Activated naive CD8-positive, alpha-beta T cell treated with anti-CD3 and anti-CD28 coated beads, Interleukin-2, amount 10 ng/mL, durations not matched to agents 7 days and 5 days (primary cell): ENCODE results near the gene SF3B4. TPM values are rescaled to one million over a fixed set of nuclear protein-coding genes. Genes with fewer than 3 reads are reported as not detected.

Experiments
- ATAC-seq: fragments of 150-1000 bp; cut with Tn5 transposase; one replicate; pipeline ENCODE4 v1.10.0; 2021; ENCODE audit warnings: low read depth, moderate library complexity
- POLR2A ChIA-PET: fragments of 350-600 bp; sonication (Branson Sonifier 250); formaldehyde crosslinking; loops from one replicate; lab custom pipeline; 2021; ENCODE audit warnings: antibody characterized with exemption; lab: Charles Lee
- DNase-seq: peaks from one replicate; pipeline ENCODE4 v3.0.0; 2021
- H3K27ac Mint-ChIP-seq: one replicate; pipeline ENCODE4 v1.8.0; 2022; ENCODE audit warnings: mild to moderate bottlenecking, mixed read lengths
- H3K27me3 Mint-ChIP-seq: one replicate; pipeline ENCODE4 v1.8.0; 2022; ENCODE audit warnings: mild to moderate bottlenecking, moderate library complexity, mixed read lengths
- H3K36me3 Mint-ChIP-seq: one replicate; pipeline ENCODE4 v1.8.0; 2021; ENCODE audit warnings: mild to moderate bottlenecking, mixed read lengths
- H3K4me1 Mint-ChIP-seq: one replicate; pipeline ENCODE4 v1.8.0; 2021; ENCODE audit warnings: mixed read lengths
- H3K4me3 Mint-ChIP-seq: one replicate; pipeline ENCODE4 v1.8.0; 2022; ENCODE audit warnings: mild to moderate bottlenecking, moderate library complexity, mixed read lengths
- H3K9me3 Mint-ChIP-seq: one replicate; pipeline ENCODE4 v1.8.0; 2021; ENCODE audit warnings: mixed read lengths
- total RNA-seq, 2 experiments: library from RNA; stranded (reverse); gene quantifications; one replicate each; pipeline ENCODE4 v1.2.3, GENCODE V29; 2021

SF3B4 gene
- total RNA-seq, 2 experiments from 2014 or later: 72.1 to 74.8 TPM

- Mint-ChIP-seq H3K36me3 (no peaks in the 10 kb centered on the region), H3K4me1 (peaks cover 16% of the 10 kb centered on the region), H3K27ac (no peak overlapping the region), H3K27me3 (no peaks in the 10 kb centered on the region), H3K9me3 (no peaks in the 10 kb centered on the region), H3K4me3 (no peak overlapping the region)
- no peak for ATAC-seq
- POLR2A ChIA-PET: interaction anchor here (0.6 to 6.8 kb wide), 15 partner anchors 19 to 350 kb away, joined by 3 to 466 read pairs (median 4); partner anchors contain the start of genes MTMR11, PLEKHO1 and VPS45
- no peak for DNase-seq
Observed at GRCh38 chr1:149884433-149885338, 42.9 kb downstream of the SF3B4 start.

GRCh38 chr1:149883598-149884247 is 43.9 kb downstream of the SF3B4 start:
- Mint-ChIP-seq H3K4me3 (no peak overlapping the region), H3K9me3 (no peaks in the 10 kb centered on the region), H3K36me3 (no peaks in the 10 kb centered on the region), H3K27me3 (no peaks in the 10 kb centered on the region), H3K4me1 (peaks cover 25% of the 10 kb centered on the region), H3K27ac (no peak overlapping the region)
- DNase-seq: no peak
- POLR2A ChIA-PET: interaction anchor here (0.7 to 6.8 kb wide), 8 partner anchors 18 to 351 kb away, joined by 3 to 466 read pairs (median 4); no protein-coding TSS in a partner anchor
- ATAC-seq: no peak

GRCh38 chr1:149881876-149882275 is 45.7 kb downstream of the SF3B4 start:
- POLR2A ChIA-PET: interaction anchor here (0.6 to 1.0 kb wide), 2 partner anchors 38 kb away, joined by 3 read pairs; no protein-coding TSS in a partner anchor
- no peaks in the 10 kb centered on the region for H3K9me3 Mint-ChIP-seq
- ATAC-seq: no peak

GRCh38 chr1:149879556-149879955 is 48.0 kb downstream of the SF3B4 start:
- ATAC-seq (peak; percentile 90), DNase-seq (no peak)
- H3K4me1 Mint-ChIP-seq: peaks cover 31% of the 10 kb centered on the region
- no peaks in the 10 kb centered on the region for H3K27me3 Mint-ChIP-seq
- no peaks in the 10 kb centered on the region for H3K9me3 Mint-ChIP-seq
- POLR2A ChIA-PET: interaction anchor here (0.6 to 1.2 kb wide), 3 partner anchors 8 to 217 kb away, joined by 3 to 6 read pairs (median 4); a partner anchor contains a TSS
- peak overlapping the region; percentile 55 for H3K4me3 Mint-ChIP-seq
- peak overlapping the region; percentile 73 for H3K27ac Mint-ChIP-seq
- no peaks in the 10 kb centered on the region for H3K36me3 Mint-ChIP-seq

More at GRCh38 chr1:149881876-149882275, 45.7 kb downstream of the SF3B4 start:
- no peak for DNase-seq
- Mint-ChIP-seq H3K27me3 (no peaks in the 10 kb centered on the region), H3K4me3 (no peak overlapping the region), H3K36me3 (no peaks in the 10 kb centered on the region), H3K4me1 (peaks cover 29% of the 10 kb centered on the region), H3K27ac (peak overlapping the region; percentile 62)

GRCh38 chr1:149877211-149877946 is 50.2 kb downstream of the SF3B4 start:
- Mint-ChIP-seq H3K9me3 (no peaks in the 10 kb centered on the region), H3K4me1 (peaks cover 29% of the 10 kb centered on the region), H3K27ac (peak overlapping the region; percentile 37), H3K36me3 (no peaks in the 10 kb centered on the region), H3K4me3 (no peak overlapping the region), H3K27me3 (no peaks in the 10 kb centered on the region)
- no peak for ATAC-seq
- DNase-seq: no peak
- POLR2A ChIA-PET: interaction anchor here (0.5 to 1.3 kb wide), 2 partner anchors 9 to 693 kb away, joined by 4 to 18 read pairs; a partner anchor contains a TSS

Other genes with a start within 250 kb of the SF3B4 start
- 1 to 10 TPM in 1 of 2 experiments, under 1 TPM in 1; 0.48 to 1.2 TPM for gene FCGR1A, start 145.1 kb downstream of the SF3B4 start, total RNA-seq
- 10 to 100 TPM; 23.7 to 25.4 TPM for gene BOLA1, start 28.2 kb downstream of the SF3B4 start, total RNA-seq
- 10 to 100 TPM; 23.9 to 27.5 TPM for gene SV2A, start 10.0 kb downstream of the SF3B4 start, total RNA-seq
- gene MTMR11, start 9.1 kb upstream of the SF3B4 start, total RNA-seq: 1 to 10 TPM; 1.6 to 1.8 TPM
- gene OTUD7B, start 82.9 kb upstream of the SF3B4 start, total RNA-seq: 10 to 100 TPM; 12.8 to 13.7 TPM
- 10 to 100 TPM; 41.1 to 42.6 TPM for gene VPS45, start 140.0 kb upstream of the SF3B4 start, total RNA-seq
- gene PLEKHO1, start 222.1 kb upstream of the SF3B4 start, total RNA-seq: 100 to 1,000 TPM; 140 to 143 TPM